Nephron progenitor cell (in vitro differentiated cells): ENCODE measurements around the gene HOXD12.

Experiments used
- DNase-seq: peaks from one replicate; pipeline ENCODE4 v3.0.0; 2021
- H3K27ac Mint-ChIP-seq: 2 replicates; pipeline ENCODE4 v1.8.0; 2021; ENCODE audit warnings: mild to moderate bottlenecking, moderate library complexity, mixed read lengths
- H3K27me3 Mint-ChIP-seq: 2 replicates; pipeline ENCODE4 v1.8.0; 2021; ENCODE audit warnings: mild to moderate bottlenecking, low read depth, mixed read lengths; ENCODE audit not compliant: poor library complexity
- H3K36me3 Mint-ChIP-seq: 2 replicates; pipeline ENCODE4 v1.8.0; 2021; ENCODE audit warnings: low read depth, mixed read lengths
- H3K4me1 Mint-ChIP-seq: 2 replicates; pipeline ENCODE4 v1.8.0; 2021; ENCODE audit warnings: mixed read lengths
- H3K4me3 Mint-ChIP-seq: 2 replicates; pipeline ENCODE4 v1.8.0; 2021; ENCODE audit warnings: mild to moderate bottlenecking, moderate library complexity, mixed read lengths
- H3K9me3 Mint-ChIP-seq: 2 replicates; pipeline ENCODE4 v1.8.0; 2021; ENCODE audit warnings: mild to moderate bottlenecking, moderate library complexity, mixed read lengths
- CTCF ChIP-seq: fragments of 200-600 bp; sonication (generic); IDR thresholded peaks from 2 replicates; pipeline ENCODE4 v1.5.0; 2021; ENCODE audit warnings: antibody characterized with exemption

The HOXD12 gene

GRCh38 chr2:176111309-176111663 lies 11.7 kb downstream of the HOXD12 start:
- DNase-seq, result peak; percentile 83
- H3K27ac Mint-ChIP-seq, result peak overlapping the region; percentile 68
- H3K9me3 Mint-ChIP-seq, result no peaks in the 10 kb centered on the region
- H3K36me3 Mint-ChIP-seq, result no peaks in the 10 kb centered on the region
- TF ChIP-seq CTCF, result peak; percentile 75
- peaks cover 88% of the 10 kb centered on the region for H3K27me3 Mint-ChIP-seq
- H3K4me3 Mint-ChIP-seq, result peak overlapping the region; percentile 86
- H3K4me1 Mint-ChIP-seq, result peaks cover 76% of the 10 kb centered on the region

- DNase-seq, result no peak
- Mint-ChIP-seq H3K4me3 (peak overlapping the region; percentile 86), H3K9me3 (no peaks in the 10 kb centered on the region), H3K27ac (peak overlapping the region; percentile 90), H3K27me3 (peaks cover 90% of the 10 kb centered on the region), H3K4me1 (peaks cover 80% of the 10 kb centered on the region), H3K36me3 (no peaks in the 10 kb centered on the region)
- TF ChIP-seq CTCF, result no peak
These were observed 12.3 kb downstream of the HOXD12 start for GRCh38 chr2:176111846-176112374.

GRCh38 chr2:176112375-176113302 lies 13.0 kb downstream of the HOXD12 start:
- Mint-ChIP-seq H3K9me3 (no peaks in the 10 kb centered on the region), H3K4me3 (peak overlapping the region; percentile 86), H3K27ac (peak overlapping the region; percentile 75), H3K27me3 (peaks cover 91% of the 10 kb centered on the region), H3K4me1 (peaks cover 87% of the 10 kb centered on the region), H3K36me3 (no peaks in the 10 kb centered on the region)
- TF ChIP-seq CTCF, result no peak
- no peak for DNase-seq

- TF ChIP-seq CTCF, result no peak
- peaks cover 90% of the 10 kb centered on the region for H3K27me3 Mint-ChIP-seq
- H3K36me3 Mint-ChIP-seq, result no peaks in the 10 kb centered on the region
- peaks cover 95% of the 10 kb centered on the region for H3K4me1 Mint-ChIP-seq
- peak overlapping the region; percentile 86 for H3K4me3 Mint-ChIP-seq
- H3K27ac Mint-ChIP-seq, result peak overlapping the region; percentile 91
- DNase-seq, result no peak
- H3K9me3 Mint-ChIP-seq, result no peaks in the 10 kb centered on the region
These were observed 14.7 kb downstream of the HOXD12 start for GRCh38 chr2:176114120-176114929.

GRCh38 chr2:176114930-176115625 lies 15.5 kb downstream of the HOXD12 start:
- TF ChIP-seq CTCF, result no peak
- peak overlapping the region; percentile 86 for H3K4me3 Mint-ChIP-seq
- H3K27me3 Mint-ChIP-seq, result peaks cover 82% of the 10 kb centered on the region
- peaks cover 95% of the 10 kb centered on the region for H3K4me1 Mint-ChIP-seq
- no peaks in the 10 kb centered on the region for H3K36me3 Mint-ChIP-seq
- no peaks in the 10 kb centered on the region for H3K9me3 Mint-ChIP-seq
- DNase-seq, result peak; percentile 30
- H3K27ac Mint-ChIP-seq, result peak overlapping the region; percentile 88
